Inflammatory macrophage treated with lipopolysaccharide for 1 hour (primary cell): ENCODE results near the gene SLC22A5.
"Not testable (repeated sequence)": the region's sequence is repeated elsewhere in the genome, so short reads cannot be mapped to it uniquely, and the experiment has no call there.

Experiments used
- DNase-seq, 2 donors: peaks; one replicate each; pipeline ENCODE4 v3.0.0-alpha.2; 2020 to 2022

The SLC22A5 gene

DNA sequence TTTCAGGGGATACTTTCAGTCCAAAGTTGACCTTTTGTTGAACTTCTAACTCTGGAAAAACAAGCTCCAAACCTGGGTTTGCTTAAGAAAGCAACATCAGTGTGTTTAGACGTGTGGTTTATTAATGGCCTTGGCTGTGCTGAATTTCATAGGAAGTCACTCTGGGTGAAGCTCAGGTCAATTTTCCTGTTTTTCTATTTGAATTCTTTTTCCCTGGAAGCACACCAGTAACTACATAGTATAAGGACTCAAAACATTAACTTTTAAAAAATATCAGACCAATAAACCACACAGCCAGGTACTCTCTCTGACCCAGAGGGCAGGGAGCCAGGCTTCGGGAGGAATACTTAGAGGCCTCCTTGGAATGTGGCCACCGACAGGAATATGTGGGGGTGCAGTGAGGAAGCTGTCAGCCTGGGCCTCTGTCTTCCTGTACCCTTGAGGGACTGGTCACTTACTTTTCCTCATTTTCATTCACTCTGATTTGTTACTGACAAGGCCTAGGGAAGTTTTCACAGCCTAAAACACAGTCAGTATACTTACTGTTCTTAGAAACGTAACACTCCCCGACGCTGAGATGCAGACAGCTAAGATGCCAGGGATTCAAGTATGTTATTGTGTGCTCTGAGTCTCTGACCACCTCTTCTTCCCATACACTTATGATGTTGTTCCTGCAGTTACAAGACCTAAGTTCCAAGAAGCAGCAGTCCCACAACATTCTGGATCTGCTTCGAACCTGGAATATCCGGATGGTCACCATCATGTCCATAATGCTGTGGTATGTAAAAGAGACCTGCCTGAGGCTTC lies 18.9 kb downstream of the SLC22A5 start:
- no peak for DNase-seq

DNA sequence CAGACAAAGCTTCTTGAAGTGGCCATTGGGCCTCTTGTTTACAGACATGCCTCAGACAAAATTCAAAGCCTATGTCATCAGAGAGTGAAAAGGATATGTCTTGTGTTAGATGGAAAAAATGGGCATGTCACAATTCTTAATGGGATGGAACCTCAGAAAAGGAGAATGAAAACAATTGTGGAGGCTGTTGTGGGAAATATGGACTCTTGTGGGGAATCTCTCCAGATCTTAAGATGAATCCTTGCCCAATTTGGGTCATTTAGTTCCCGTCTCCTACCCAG lies 19.5 kb downstream of the SLC22A5 start:
- no peak for DNase-seq

DNA sequence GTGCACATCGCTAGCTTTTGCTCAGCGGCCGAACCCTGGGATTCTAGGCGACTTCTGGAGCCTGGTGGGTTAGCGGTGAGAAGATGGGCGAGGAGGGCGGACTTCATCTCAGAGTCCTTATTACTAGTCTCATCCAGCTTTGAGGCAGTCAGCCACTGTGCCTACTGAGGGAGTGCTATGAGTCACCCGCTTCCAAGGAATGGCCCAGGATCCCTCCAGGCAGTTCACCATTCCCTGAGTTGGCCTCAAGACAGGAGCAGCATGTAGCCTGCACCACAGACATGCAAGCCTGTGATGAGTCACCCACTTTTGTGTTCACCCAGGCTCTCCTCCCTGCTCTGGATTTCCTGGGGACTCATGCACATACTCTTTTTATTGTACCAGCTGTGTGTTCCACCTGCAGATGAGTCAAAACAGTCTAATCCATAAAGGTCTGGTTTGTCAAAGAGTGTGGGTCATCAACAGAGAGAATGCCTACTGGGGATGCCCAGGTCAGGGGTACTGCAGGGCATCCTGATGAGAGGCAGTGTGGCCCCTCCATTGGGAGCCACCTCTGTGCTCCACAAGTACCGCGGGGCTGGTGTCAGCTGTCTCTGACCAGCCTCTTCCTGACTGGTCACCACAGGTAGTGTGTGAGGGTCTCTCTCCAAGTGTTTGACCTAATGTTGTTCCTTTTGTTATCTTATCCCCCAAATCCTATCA lies 20.2 kb downstream of the SLC22A5 start:
- DNase-seq, result no peak

DNA sequence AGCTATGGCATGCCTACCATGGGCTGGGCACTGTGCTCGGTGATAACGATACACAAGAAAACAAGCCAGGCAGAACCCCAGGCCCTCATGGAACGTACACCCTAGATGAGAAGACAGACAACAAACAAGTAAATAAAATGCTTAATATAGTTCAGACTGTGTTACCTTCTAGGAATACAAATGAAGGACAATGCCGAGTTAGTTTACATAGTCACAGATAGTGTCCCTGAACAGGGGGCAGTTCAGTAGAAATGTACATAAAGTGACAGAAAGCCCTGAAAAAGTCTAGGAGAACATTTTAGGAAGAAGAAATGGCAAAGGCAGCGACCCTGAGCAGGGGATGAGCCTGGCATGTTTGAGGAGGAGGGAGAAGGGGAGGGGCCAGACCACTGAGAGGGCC lies 21.7 kb downstream of the SLC22A5 start:
- no peak for DNase-seq

DNA sequence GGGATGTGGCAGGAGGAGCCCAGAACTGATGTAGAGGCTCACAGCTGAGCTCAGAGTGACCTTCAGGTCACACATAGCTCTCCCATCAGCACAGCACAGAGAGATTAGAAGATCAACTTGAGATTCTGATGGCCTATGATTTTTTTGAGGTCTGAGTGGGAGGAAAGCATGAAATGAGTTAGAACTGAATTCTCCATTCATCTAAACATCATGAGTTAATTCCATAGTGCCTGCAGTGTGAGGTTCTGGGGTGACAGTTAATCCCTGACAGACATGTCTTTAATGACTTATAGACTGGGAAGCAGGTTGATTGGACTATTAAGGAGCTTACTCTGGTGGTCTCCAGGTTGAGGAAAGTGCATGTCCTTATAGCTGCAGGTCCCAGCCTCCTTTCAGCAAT lies 22.4 kb downstream of the SLC22A5 start:
- DNase-seq, result no peak

GRCh38 chr5:132392411-132392810 lies 22.9 kb downstream of the SLC22A5 start:
- DNase-seq, result no peak

- no peak for DNase-seq
Observed at GRCh38 chr5:132392978-132393825, 23.7 kb downstream of the SLC22A5 start.

GRCh38 chr5:132394667-132395259 lies 25.3 kb downstream of the SLC22A5 start:
- DNase-seq, result no peak

GRCh38 chr5:132396589-132397031 lies 27.1 kb downstream of the SLC22A5 start:
- no peak for DNase-seq

- DNase-seq, result no peak
Observed at GRCh38 chr5:132397224-132397623, 27.7 kb downstream of the SLC22A5 start.

DNA sequence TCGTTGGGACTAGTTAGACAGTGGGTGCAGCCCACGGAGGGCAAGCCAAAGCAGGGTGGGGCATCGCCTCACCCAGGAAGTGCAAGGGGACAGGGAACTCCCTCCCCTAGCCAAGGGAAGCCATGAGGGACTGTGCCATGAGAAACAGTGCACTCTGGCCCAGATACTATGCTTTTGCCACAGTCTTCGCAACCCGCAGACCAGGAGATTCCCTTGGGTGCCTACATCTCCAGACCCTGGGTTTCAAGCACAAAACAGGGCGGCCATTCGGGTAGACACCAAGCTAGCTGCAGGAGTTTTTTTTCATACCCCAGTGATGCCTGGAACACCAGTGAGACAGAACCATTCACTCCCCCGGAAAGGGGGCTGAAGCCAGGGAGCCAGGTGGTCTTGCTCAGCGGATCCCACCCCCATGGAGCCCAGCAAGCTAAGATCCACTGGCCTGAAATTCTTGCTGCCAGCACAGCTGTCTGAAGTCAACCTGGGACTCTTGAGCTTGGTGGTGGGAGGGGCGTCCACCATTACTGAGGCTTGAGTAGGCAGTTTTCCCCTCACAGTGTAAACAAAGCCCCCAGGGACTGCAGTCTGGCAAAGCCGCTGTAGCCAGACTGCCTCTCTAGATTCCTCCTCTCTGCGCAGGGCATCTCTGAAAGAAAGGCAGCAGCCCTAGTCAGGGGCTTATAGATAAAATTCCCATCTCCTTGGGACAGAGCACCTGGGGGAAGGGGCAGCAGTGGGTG lies 28.6 kb downstream of the SLC22A5 start:
- not testable (repeated sequence) for DNase-seq

- DNase-seq, result not testable (repeated sequence)
Observed at GRCh38 chr5:132404041-132404440, 34.5 kb downstream of the SLC22A5 start.

DNA sequence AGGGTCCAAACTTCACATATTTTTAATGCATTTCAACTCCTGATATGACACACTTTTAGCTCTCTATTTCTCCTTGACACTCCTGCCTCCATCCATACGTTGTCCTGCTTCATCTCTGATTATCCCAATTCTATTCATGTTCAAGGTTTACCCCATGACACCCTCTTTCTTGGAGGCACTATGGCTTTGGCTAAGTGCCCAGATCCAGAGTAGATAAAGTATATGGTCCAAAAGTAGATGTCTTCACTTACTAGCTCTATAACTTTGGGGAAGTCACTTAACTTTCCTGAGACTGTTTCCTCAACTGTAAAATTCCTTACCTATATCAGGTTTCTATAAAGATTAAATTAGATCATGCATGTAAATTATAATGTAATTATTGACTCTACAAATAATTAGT lies 36.1 kb downstream of the SLC22A5 start:
- no peak for DNase-seq

GRCh38 chr5:132406144-132406783 lies 36.8 kb downstream of the SLC22A5 start:
- DNase-seq, result no peak

DNA sequence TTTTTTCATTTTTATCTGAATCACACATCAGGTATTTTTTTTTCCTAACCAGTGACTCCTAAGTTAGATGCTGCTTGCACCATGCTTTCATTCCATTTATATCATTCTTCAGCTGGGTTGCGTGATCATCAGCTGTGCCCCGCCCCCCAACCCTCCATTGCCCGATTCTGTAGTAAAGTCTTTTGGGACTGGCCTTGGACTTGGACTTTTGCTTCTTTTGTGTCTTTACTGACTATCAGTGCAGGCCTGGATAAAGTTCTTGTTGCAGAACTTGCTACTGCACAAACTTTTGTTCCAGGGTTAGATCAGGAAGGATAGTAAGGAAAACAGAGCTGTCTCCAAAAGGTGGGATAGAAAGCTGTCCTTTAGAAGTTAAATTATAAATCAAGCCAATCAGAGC lies 38.5 kb downstream of the SLC22A5 start:
- no peak for DNase-seq

DNA sequence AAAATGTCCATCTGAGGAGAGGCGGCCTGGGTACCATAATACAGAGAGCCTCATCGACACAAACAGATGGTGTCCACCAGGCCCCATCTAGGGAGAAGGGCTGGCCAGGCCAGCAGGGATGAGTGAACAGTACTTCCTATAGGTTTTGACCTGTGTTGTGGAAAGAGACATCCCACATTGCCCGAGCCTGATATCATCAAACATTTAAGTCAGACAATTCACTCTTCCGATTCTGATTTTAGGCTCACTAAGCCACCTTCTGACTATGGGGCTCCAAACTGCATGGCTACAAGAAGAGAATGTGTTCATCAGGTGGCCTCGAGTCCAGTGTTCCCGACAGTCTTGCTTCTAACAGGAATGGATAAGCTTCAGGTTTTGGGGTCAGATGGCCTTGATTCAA lies 38.9 kb downstream of the SLC22A5 start:
- no peak for DNase-seq

DNA sequence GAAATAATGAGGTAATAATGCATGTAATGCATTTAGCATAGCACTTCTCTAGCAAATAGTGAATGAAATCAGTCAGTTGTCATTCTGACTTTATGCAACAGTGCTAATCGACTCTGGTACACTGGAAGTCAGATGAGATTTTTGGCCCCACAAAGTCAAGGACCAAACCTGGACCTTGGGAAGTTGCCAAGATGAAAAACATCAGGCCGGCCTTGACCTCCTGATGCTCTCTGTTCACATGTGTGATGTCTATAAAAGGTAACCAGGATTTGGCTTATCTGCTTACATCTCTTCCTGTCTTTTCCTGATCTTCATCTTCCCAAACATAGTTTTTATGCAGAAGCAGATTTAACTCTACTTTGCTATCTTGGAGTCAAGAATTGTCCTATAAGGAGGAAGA lies 39.5 kb downstream of the SLC22A5 start:
- no peak for DNase-seq

DNA sequence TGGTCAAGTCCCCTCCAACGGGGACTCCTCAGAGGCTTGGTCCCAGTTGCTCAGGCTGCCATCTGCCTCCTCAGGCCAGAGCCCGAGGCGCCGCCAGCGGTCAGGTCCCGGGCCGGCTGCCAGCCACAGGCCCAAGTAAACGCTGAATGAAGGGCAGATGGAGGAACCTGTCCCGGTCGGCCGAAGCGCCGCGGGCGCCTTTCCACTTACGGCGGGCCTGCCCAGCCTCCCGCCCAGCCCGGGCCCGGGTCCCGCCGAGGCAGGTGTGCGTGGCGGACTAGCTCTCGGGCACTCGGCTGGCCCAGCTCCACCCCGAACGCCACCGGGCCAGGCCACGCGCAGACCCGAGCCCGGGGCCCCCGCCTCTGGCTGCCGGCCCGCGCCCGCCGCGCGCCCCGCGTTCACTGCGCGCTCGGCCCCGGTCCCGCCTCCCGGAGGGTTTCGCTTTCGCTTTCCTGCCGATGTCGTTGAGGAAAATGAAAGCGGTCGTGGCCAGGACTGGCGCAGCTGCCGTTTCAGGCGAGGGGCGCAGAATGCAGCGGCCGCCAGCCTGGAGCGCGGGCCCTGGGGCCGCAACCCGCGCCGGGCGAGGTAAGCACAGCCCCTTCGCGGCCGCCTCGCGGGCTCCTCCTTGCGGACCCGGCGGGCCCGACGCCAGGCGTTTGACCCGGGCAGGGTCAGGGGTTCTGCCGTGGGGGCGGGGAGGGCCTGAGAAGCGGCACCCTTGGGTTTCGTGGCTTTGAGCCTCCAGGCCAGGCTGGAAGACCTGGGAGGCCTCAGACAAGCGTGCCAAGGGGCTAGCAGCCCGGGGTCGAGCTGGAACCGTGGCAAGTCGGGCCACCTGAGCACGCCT lies 41.2 kb downstream of the SLC22A5 start:
- peak; percentile 73 to 86 for DNase-seq

GRCh38 chr5:132411304-132412013 lies 41.9 kb downstream of the SLC22A5 start:
- DNase-seq, result no peak

GRCh38 chr5:132413567-132413966 lies 44.1 kb downstream of the SLC22A5 start:
- DNase-seq, result no peak
